GM18499 (cell line): ENCODE measurements around the gene FKBP2.
A peak's percentile ranks its signal among the peaks of the same experiment; 100 is the strongest.

ENCODE experiments used
- ATAC-seq: cut with Tn5 transposase; IDR thresholded peaks from one replicate; pipeline ENCODE4 v1.9.1; 2021; ENCODE audit warnings: moderate number of reproducible peaks; ENCODE audit not compliant: insufficient read depth, unreplicated experiment

FKBP2 gene

GRCh38 chr11:64260147-64260708, 19.3 kb downstream of the FKBP2 start:
- ATAC-seq: no peak

GRCh38 chr11:64261556-64262080, 20.7 kb downstream of the FKBP2 start:
- ATAC-seq: no peak

- no peak for ATAC-seq
Measured at GRCh38 chr11:64262271-64263002, 21.5 kb downstream of the FKBP2 start.

- ATAC-seq: no peak
Measured at GRCh38 chr11:64263021-64263946, 22.4 kb downstream of the FKBP2 start.

- no peak for ATAC-seq
Measured at GRCh38 chr11:64263947-64264317, 23.0 kb downstream of the FKBP2 start.

GRCh38 chr11:64264371-64264852, 23.5 kb downstream of the FKBP2 start:
- ATAC-seq: no peak

GRCh38 chr11:64265176-64266160, 24.6 kb downstream of the FKBP2 start:
- ATAC-seq: no peak

GRCh38 chr11:64266339-64266738, 25.4 kb downstream of the FKBP2 start:
- no peak for ATAC-seq

GRCh38 chr11:64267207-64267945, 26.5 kb downstream of the FKBP2 start:
- ATAC-seq: no peak

- ATAC-seq: no peak
Measured at GRCh38 chr11:64268025-64268892, 27.4 kb downstream of the FKBP2 start.

- ATAC-seq: no peak
Measured at GRCh38 chr11:64268893-64269539, 28.1 kb downstream of the FKBP2 start.

GRCh38 chr11:64269540-64270220, 28.8 kb downstream of the FKBP2 start:
- peak; percentile 47 for ATAC-seq

GRCh38 chr11:64275031-64275800, 34.3 kb downstream of the FKBP2 start:
- no peak for ATAC-seq

GRCh38 chr11:64275841-64276240, 34.9 kb downstream of the FKBP2 start:
- no peak for ATAC-seq

- ATAC-seq: no peak
Measured at GRCh38 chr11:64276653-64277431, 35.9 kb downstream of the FKBP2 start.
